Astrocyte (in vitro differentiated cells and primary cell): ENCODE measurements around the gene PDZD2. TPM values are rescaled to one million over a fixed set of nuclear protein-coding genes. Genes with fewer than 3 reads are reported as not detected.

Source experiments
- DNase-seq: peaks from one replicate; pipeline ENCODE4 v3.0.0-alpha.2; 2010; ENCODE audit warnings: low read depth
- FAIRE-seq: peaks from 2 replicates; lab custom pipeline; 2011; peaks lifted over from hg19 to GRCh38; lab: Jason Lieb, UNC
- H2AFZ ChIP-seq: 2 replicates; pipeline ENCODE4 v1.6.0; 2012; ENCODE audit warnings: low read depth, low read length, inconsistent platforms
- H3K27ac ChIP-seq: 2 replicates; pipeline ENCODE4 v1.5.1; 2011; ENCODE audit warnings: low read depth, low read length, inconsistent platforms
- H3K27me3 ChIP-seq: 2 replicates; pipeline ENCODE4 v1.6.0; 2011; ENCODE audit warnings: low read length, inconsistent platforms; ENCODE audit not compliant: insufficient read depth
- H3K36me3 ChIP-seq: 2 replicates; pipeline ENCODE4 v1.5.1; 2011; ENCODE audit warnings: low read length, inconsistent platforms; ENCODE audit not compliant: insufficient read depth
- H3K4me1 ChIP-seq: 2 replicates; pipeline ENCODE4 v1.5.1; 2011; ENCODE audit warnings: low read length, inconsistent platforms; ENCODE audit not compliant: insufficient read depth
- H3K4me2 ChIP-seq: 2 replicates; pipeline ENCODE4 v1.6.0; 2012; ENCODE audit warnings: low read length, inconsistent platforms
- H3K4me3 ChIP-seq: 2 replicates; pipeline ENCODE4 v1.5.1; 2011; ENCODE audit warnings: low read depth, mild to moderate bottlenecking, low read length, inconsistent platforms; ENCODE audit not compliant: insufficient read depth
- H3K79me2 ChIP-seq: 2 replicates; pipeline ENCODE4 v1.6.0; 2012; ENCODE audit warnings: mild to moderate bottlenecking, low read length, inconsistent platforms; ENCODE audit not compliant: insufficient read depth
- H3K9ac ChIP-seq: 2 replicates; pipeline ENCODE4 v1.6.0; 2012; ENCODE audit warnings: mild to moderate bottlenecking, low read length, inconsistent platforms
- H3K9me3 ChIP-seq: 2 replicates; pipeline ENCODE4 v1.5.1; 2012; ENCODE audit warnings: low read depth, mild to moderate bottlenecking, low read length, inconsistent platforms; ENCODE audit not compliant: insufficient read depth
- H4K20me1 ChIP-seq: 2 replicates; pipeline ENCODE4 v1.6.0; 2012; ENCODE audit warnings: low read length, inconsistent platforms; ENCODE audit not compliant: insufficient read depth
- H3K27ac Mint-ChIP-seq: one replicate; pipeline ENCODE4 v1.8.0; 2021; ENCODE audit warnings: mild to moderate bottlenecking, mixed read lengths; ENCODE audit not compliant: unreplicated experiment
- H3K27me3 Mint-ChIP-seq: one replicate; pipeline ENCODE4 v1.8.0; 2021; ENCODE audit warnings: low read depth, mixed read lengths; ENCODE audit not compliant: unreplicated experiment
- H3K36me3 Mint-ChIP-seq: one replicate; pipeline ENCODE4 v1.8.0; 2021; ENCODE audit warnings: low read depth, mixed read lengths; ENCODE audit not compliant: unreplicated experiment
- H3K4me1 Mint-ChIP-seq: one replicate; pipeline ENCODE4 v1.8.0; 2021; ENCODE audit warnings: low read depth, mixed read lengths; ENCODE audit not compliant: unreplicated experiment
- H3K4me3 Mint-ChIP-seq: one replicate; pipeline ENCODE4 v1.8.0; 2021; ENCODE audit warnings: mild to moderate bottlenecking, moderate library complexity, mixed read lengths; ENCODE audit not compliant: unreplicated experiment
- H3K9me3 Mint-ChIP-seq: one replicate; pipeline ENCODE4 v1.8.0; 2021; ENCODE audit warnings: mild to moderate bottlenecking, mixed read lengths; ENCODE audit not compliant: unreplicated experiment
- CTCF ChIP-seq: IDR thresholded peaks from 2 replicates; pipeline ENCODE4 v1.5.1; 2011; ENCODE audit warnings: low read depth, mild to moderate bottlenecking, inconsistent platforms, low read length, moderate library complexity; ENCODE audit not compliant: insufficient read depth
- EZH2 ChIP-seq: IDR thresholded peaks from 2 replicates; pipeline ENCODE4 v1.6.1; 2012; ENCODE audit warnings: mild to moderate bottlenecking, low read length, inconsistent platforms; ENCODE audit not compliant: insufficient read depth
- total RNA-seq: library from RNA; stranded (reverse); gene quantifications from 2 replicates; pipeline ENCODE4 v1.2.1, GENCODE V29; 2021

PDZD2 gene
- total RNA-seq, 1 donor from 2014 or later = 10.3 TPM

- Mint-ChIP-seq H3K27ac (no peak overlapping the region), H3K4me3 (no peak overlapping the region), H3K36me3 (no peaks in the 10 kb centered on the region), H3K9me3 (no peaks in the 10 kb centered on the region), H3K27me3 (peaks cover 4% of the 10 kb centered on the region), H3K4me1 (no peaks in the 10 kb centered on the region)
- H3K27me3 ChIP-seq = no peaks in the 10 kb centered on the region
- FAIRE-seq (no peak), DNase-seq (no peak)
- no peak overlapping the region for H2AFZ ChIP-seq
- H3K9ac ChIP-seq = no peak overlapping the region
- H3K27ac ChIP-seq = no peak overlapping the region
- H3K4me1 ChIP-seq = no peaks in the 10 kb centered on the region
- H3K79me2 ChIP-seq = no peaks in the 10 kb centered on the region
- no peak for TF ChIP-seq CTCF
- no peak for TF ChIP-seq EZH2
- no peaks in the 10 kb centered on the region for H3K9me3 ChIP-seq
- no peak overlapping the region for H3K4me2 ChIP-seq
- H3K36me3 ChIP-seq = no peaks in the 10 kb centered on the region
- no peaks in the 10 kb centered on the region for H4K20me1 ChIP-seq
- no peak overlapping the region for H3K4me3 ChIP-seq
Observed at GRCh38 chr5:31720811-31721345, 81.9 kb downstream of the PDZD2 start.

- no peak for FAIRE-seq
- Mint-ChIP-seq H3K9me3 (no peaks in the 10 kb centered on the region), H3K4me3 (no peak overlapping the region), H3K27ac (no peak overlapping the region), H3K27me3 (peaks cover 4% of the 10 kb centered on the region), H3K4me1 (no peaks in the 10 kb centered on the region), H3K36me3 (no peaks in the 10 kb centered on the region)
- Histone ChIP-seq H4K20me1 (no peaks in the 10 kb centered on the region), H3K79me2 (no peaks in the 10 kb centered on the region), H2AFZ (no peak overlapping the region), H3K9me3 (no peaks in the 10 kb centered on the region), H3K9ac (no peak overlapping the region), H3K27ac (no peak overlapping the region), H3K4me3 (no peak overlapping the region), H3K27me3 (no peaks in the 10 kb centered on the region), H3K4me1 (no peaks in the 10 kb centered on the region), H3K36me3 (no peaks in the 10 kb centered on the region), H3K4me2 (no peak overlapping the region)
- TF ChIP-seq EZH2 (no peak), CTCF (no peak)
- DNase-seq = no peak
Observed at GRCh38 chr5:31722111-31722510, 83.2 kb downstream of the PDZD2 start.

GRCh38 chr5:31725996-31726395 lies 87.1 kb downstream of the PDZD2 start:
- H3K27me3 ChIP-seq = no peaks in the 10 kb centered on the region
- H3K9ac ChIP-seq = no peak overlapping the region
- no peak for DNase-seq
- Mint-ChIP-seq H3K27me3 (no peaks in the 10 kb centered on the region), H3K36me3 (no peaks in the 10 kb centered on the region), H3K4me1 (no peaks in the 10 kb centered on the region), H3K4me3 (no peak overlapping the region), H3K9me3 (no peaks in the 10 kb centered on the region), H3K27ac (no peak overlapping the region)
- no peaks in the 10 kb centered on the region for H3K9me3 ChIP-seq
- H3K79me2 ChIP-seq = no peaks in the 10 kb centered on the region
- no peak overlapping the region for H3K4me3 ChIP-seq
- no peaks in the 10 kb centered on the region for H3K36me3 ChIP-seq
- H2AFZ ChIP-seq = no peak overlapping the region
- H3K27ac ChIP-seq = no peak overlapping the region
- no peak overlapping the region for H3K4me2 ChIP-seq
- no peaks in the 10 kb centered on the region for H4K20me1 ChIP-seq
- no peaks in the 10 kb centered on the region for H3K4me1 ChIP-seq
- TF ChIP-seq EZH2 = no peak
- no peak for TF ChIP-seq CTCF
- FAIRE-seq = no peak
